Measurements from ENCODE around the gene BATF.

Gene BATF

GRCh38 chr14:75549169-75549568 is 26.9 kb downstream of the BATF start:
- TF ChIP-seq REST (IDR thresholded peaks at IDR 0.05; ENCODE audit: insufficient replicate concordance, low read depth) (no peak), CTCF (IDR thresholded peaks at IDR 0.05; ENCODE audit: insufficient read depth, low read length) (no peak), POLR2AphosphoS5 (IDR thresholded peaks at IDR 0.05; ENCODE audit: low read depth) (no peak), SPI1 (IDR thresholded peaks at IDR 0.05; ENCODE audit: borderline replicate concordance, low read depth) (no peak), GABPA (IDR thresholded peaks at IDR 0.05; ENCODE audit: low read depth) (no peak)
- H3K4me3 ChIP-seq (replicated peaks; ENCODE audit: insufficient read depth, low read length), result no peak overlapping the region
- DNase-seq (ENCODE audit: low read depth in 1 of 2, low spot score in 1 of 2), result no peak
- H3K27ac ChIP-seq (replicated peaks), result no peak overlapping the region
- no peaks in the 10 kb centered on the region for H3K27me3 ChIP-seq (ENCODE audit: insufficient read depth, poor library complexity, severe bottlenecking)

- no peak for DNase-seq (ENCODE audit: low read depth in 1 of 2, low spot score in 1 of 2)
- Histone ChIP-seq H3K27me3 (ENCODE audit: insufficient read depth, poor library complexity, severe bottlenecking) (no peaks in the 10 kb centered on the region), H3K4me3 (replicated peaks; ENCODE audit: insufficient read depth, low read length) (no peak overlapping the region), H3K27ac (replicated peaks) (no peak overlapping the region)
- TF ChIP-seq GABPA (IDR thresholded peaks at IDR 0.05; ENCODE audit: low read depth) (no peak), REST (IDR thresholded peaks at IDR 0.05; ENCODE audit: insufficient replicate concordance, low read depth) (no peak), CTCF (IDR thresholded peaks at IDR 0.05; ENCODE audit: insufficient read depth, low read length) (no peak), SPI1 (IDR thresholded peaks at IDR 0.05; ENCODE audit: borderline replicate concordance, low read depth) (no peak)
Observed at GRCh38 chr14:75551021-75551420, 28.8 kb downstream of the BATF start.

GRCh38 chr14:75553157-75553556 is 30.9 kb downstream of the BATF start:
- no peak overlapping the region for H3K4me3 ChIP-seq (replicated peaks; ENCODE audit: insufficient read depth, low read length)
- no peaks in the 10 kb centered on the region for H3K27me3 ChIP-seq (ENCODE audit: insufficient read depth, poor library complexity, severe bottlenecking)
- H3K27ac ChIP-seq (replicated peaks), result no peak overlapping the region
- TF ChIP-seq POLR2AphosphoS5 (IDR thresholded peaks at IDR 0.05; ENCODE audit: low read depth) (no peak), CTCF (IDR thresholded peaks at IDR 0.05; ENCODE audit: insufficient read depth, low read length) (no peak), GABPA (IDR thresholded peaks at IDR 0.05; ENCODE audit: low read depth) (no peak), SPI1 (IDR thresholded peaks at IDR 0.05; ENCODE audit: borderline replicate concordance, low read depth) (no peak), REST (IDR thresholded peaks at IDR 0.05; ENCODE audit: insufficient replicate concordance, low read depth) (no peak)
- DNase-seq (ENCODE audit: low read depth in 1 of 2, low spot score in 1 of 2), result no peak

Measured in HL-60 (cell line).